GM04504 (cell line): ENCODE data around the gene MYO15A.

ENCODE experiments used
- DNase-seq: peaks from one replicate; pipeline ENCODE4 v3.0.0-alpha.2; 2012; ENCODE audit warnings: low read depth

Gene MYO15A

DNA sequence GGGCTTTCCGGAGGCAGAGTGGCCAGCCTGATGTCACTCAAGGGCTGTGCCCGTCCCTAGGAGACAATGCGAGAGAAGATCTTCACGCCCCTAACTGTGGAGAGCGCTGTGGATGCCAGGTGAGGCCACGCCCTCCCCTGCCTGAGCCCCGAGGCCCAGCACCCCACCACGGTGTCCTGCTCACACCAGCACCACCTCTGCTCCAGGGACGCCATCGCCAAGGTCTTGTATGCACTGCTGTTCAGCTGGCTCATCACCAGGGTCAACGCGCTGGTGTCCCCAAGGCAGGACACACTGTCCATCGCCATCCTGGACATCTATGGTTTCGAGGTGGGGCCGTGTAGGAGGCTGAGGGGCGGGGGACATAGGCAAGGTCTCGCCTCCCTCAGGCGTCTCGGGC is 27.8 kb downstream of the MYO15A start:
- no peak for DNase-seq

DNA sequence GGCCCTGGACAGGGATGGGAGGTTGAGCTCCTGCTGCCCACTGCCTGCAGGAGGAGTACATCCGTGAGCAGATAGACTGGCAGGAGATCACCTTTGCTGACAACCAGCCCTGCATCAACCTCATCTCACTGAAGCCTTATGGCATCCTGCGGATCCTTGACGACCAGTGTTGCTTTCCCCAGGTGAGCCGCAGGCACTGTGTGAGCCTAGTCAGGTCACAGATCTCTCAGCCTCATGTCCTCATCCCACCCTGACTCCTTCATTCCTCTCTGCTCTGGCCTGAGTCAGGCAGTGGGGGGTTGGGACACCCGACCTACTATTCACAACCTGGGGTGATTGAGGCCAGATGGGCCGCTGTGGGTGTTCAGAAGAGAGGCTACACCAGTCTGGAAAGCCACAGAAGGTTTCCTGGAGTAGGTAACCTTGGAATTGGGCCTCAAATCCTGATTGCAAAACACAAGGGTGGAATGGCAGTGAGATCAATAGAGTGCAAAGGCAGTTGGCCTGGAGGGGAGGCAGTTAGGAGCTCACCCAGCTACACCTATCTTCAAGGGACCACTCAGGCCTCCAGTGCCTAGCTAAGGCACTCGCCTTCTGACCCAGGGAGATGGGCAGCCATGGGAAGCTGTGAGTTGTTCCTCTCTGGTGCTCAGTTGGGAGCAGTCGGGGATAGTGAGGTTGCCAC is 29.7 kb downstream of the MYO15A start:
- DNase-seq, result no peak

DNA sequence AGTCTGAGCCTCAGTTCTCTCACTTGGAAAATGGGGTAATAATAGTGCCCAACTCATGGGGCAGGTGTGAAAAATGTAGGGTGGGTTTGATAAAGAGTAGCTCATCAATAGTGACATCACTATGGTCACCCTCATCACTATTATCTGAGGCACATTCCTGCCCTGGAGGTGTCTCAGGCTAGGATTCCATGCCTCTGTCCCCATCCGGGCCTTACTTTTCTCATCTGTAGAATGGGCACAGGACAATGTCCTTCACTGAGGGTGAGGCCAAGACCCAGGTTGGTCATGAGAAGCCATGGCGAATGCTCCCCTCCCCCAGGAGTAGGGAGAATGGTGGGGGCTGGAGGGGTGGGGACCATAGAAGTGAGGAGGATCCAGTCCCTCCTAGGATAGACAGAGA is 30.5 kb downstream of the MYO15A start:
- DNase-seq, result no peak

DNA sequence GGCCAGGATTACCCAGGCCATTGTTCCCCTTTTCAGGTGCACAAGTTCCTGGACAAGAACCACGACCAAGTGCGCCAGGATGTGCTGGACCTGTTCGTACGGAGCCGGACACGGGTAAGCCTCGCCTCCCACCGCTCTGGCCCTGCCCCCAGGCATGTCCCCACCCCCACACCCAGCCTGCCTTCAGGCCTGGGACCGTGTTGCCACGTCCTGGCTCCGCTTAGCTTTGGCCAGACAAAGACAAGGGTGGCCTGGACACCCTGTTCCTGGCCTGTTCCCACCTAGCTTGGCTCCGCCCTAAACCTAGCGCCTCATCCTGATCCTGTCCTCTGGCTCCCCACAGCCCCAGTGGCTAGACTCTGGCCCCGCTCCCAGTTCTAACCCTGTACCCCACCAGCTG is 30.9 kb downstream of the MYO15A start:
- no peak for DNase-seq

DNA sequence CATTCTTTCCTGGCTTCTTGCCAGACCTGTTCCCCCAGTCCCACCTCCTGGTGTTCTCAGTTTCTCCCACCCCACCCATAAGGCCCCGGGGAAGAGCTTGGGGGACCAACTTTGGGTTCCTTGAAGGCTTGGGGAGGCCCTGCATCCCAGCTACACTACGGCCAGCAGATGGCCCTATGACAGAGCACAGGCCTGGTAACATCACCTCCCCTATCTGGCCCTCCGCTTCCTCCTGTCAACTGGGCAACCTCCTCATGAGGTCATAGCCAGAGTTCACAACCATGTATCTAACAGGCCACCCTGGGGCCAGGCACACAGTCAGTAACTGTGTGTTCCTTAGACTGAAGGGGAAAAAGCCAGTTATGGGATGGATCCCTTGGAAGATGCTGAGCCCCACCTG is 31.4 kb downstream of the MYO15A start:
- no peak for DNase-seq

DNA sequence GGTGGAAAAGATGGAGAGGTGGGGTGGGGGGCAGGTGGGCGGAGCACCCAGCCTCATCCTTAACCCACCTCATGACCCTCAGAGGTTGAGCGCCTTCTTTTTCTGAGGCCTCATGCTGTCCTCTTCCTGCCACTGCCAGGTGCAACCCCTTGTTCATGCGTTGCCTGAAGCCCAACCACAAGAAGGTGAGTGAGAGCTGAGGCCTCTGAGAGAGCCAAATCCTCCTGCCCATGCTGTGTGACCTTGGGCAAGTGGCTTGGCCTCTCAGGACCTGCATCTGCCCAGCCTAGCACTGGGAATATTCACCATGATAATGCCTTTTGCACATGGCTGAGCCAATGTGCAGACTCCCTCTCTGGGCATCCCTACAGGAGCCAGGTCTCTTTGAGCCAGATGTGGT is 32.1 kb downstream of the MYO15A start:
- DNase-seq, result no peak

DNA sequence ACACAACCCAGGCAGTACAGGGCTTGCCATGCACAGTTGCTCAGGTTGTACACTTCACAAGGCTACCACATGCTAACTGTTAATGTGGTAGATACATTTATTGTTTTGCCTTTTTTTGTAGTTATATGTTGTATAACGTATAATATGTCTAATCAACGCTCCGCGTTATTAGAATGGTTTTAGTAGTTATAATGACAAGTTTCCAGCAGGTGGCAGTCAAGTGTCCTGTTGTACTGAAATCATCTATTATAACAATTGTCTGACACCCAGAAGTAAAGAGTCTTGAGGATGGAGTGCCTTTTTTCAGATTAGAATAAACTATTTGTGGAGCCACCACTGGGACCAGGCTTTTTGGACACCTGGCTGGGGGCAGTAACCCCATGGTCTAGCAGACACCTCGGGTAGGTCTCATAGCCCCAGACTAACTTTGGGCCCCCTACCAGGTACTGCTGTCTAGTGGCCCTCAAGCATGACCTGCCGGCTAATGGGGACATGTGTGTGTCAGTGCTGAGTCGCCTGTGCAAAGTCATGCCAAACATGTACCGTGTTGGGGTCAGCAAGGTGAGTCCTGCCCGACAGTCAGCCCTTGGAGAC is 32.8 kb downstream of the MYO15A start:
- DNase-seq, result peak; percentile 23

DNA sequence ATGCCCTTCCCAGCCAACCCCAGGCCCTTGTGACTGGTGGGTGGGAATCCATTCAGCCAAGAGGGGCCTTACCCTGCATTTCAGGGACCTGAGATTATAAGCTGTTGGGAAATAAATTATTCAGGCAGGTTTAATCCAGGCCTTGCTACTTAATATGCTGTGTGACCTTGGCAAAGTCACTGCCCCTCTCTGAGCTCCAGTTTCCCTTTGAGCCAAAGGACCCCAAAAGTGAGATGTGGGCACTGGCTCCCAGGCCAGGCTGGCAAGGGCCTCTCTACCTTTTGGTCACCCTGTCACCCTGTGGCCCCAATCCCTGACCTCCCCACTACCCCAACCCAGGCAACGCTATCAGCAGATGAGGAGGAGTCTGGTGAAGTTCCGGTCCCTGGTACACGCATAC is 33.9 kb downstream of the MYO15A start:
- DNase-seq, result no peak

DNA sequence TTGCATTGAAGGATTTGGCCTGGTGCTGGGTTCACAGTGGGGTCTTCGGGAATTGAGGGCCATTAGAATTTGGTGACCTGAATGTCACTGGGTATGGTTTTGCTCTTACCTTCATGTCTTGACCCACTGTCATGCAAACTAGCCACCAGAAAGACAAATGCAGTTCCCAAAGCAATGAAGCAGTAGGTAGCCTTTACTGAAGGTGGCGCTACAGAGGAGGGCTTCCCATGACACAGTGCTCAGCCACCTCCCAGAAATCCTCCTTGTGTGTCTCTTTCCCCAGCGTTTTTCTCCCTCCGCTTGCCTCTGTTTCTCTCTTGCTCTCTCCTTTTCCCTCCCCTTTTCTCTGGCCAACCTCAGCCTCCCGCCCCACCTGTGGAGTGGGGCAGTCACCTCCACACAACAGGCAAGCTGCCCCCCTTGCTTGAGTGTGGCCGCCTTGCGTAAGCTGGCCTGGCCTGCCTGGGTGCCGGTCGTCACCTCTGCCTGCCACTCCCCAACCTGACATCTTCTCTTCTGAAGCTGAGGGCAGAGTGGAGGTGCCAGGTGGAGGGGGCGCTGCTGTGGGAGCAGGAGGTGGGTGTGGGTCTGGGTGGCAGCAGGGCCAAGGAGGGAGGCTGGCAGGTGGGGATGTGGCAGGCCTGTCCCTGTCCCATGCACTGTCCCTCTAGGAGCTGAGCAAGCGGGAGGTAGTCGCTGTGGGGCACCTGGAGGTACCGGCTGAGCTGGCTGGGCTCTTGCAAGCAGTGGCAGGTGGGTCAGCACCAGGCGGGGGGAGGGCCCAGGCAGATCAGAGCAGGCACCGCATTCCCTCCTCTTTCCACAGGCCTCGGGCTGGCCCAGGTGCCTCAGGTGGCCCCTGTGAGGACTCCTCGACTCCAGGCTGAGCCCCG is 34.7 kb downstream of the MYO15A start:
- DNase-seq, result no peak

DNA sequence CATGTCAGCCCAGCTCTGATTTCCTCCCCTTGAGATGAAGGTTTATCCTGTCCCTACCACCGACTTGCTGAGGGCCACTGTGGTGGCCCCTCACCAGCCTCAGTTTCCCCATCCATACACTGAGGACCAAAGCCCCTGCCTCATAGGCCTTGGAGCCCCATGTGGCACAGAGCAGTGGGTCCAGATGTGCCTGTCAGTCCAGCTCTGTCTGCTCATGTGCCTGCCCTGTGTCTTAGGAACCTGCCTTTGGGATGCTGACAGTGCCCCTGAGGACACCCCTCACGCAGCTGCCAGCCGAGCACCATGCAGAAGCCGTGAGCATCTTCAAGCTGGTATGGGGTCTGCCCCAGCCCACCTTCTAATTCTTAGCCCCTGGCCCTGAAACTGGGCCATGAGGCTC is 35.7 kb downstream of the MYO15A start:
- no peak for DNase-seq

DNA sequence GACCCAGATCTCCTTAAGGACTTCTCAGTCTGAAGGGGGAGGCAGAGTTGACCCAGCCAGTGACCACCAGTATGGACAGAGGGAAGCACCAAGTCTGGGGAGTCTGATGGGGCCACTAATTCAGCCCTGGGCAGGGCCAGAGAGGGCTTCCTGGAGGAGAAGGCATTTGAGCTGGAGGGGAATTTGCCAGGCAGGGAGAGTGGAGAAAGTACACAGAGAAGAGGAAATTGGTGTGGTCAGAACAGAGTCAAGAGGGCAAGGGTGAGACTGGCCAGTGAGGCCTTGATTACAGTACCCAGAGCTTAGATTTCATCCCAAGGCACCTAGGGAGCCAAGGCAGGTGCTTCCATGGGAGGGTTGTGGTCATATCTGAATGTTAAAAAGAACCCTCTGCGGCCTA is 36.3 kb downstream of the MYO15A start:
- DNase-seq, result no peak

DNA sequence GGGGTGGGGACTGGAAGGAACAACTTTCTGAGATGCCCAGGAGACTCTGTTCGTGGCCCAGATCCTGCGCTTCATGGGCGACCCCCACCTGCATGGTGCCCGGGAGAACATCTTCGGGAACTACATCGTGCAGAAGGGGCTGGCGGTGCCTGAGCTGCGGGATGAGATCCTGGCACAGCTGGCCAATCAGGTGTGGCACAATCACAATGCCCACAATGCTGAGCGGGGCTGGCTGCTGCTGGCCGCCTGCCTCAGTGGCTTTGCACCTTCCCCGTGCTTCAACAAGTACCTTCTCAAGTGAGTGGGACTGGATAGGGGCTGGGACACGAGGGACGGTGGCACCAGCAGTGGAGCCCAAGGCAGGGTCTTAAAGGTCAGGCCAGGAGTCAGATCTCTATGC is 37.3 kb downstream of the MYO15A start:
- no peak for DNase-seq

DNA sequence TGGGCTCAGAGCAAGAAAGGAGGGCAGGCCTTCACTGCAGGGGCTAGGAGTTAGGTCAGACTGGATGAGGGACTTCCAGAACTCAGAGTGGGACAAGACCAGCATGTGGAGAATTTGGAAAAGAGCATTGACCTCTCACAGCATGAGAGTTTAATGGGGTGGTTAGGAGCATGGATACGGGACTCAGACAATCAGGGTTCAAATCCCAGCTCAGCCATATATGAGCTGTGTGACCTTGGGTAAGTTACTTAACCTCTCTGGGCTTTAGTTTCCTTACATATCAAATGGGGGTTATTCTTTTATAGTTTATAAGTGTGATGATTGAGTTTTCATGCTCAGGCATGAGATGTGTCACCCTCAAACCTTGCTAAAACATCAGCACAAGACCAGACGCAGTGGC is 37.7 kb downstream of the MYO15A start:
- no peak for DNase-seq

DNA sequence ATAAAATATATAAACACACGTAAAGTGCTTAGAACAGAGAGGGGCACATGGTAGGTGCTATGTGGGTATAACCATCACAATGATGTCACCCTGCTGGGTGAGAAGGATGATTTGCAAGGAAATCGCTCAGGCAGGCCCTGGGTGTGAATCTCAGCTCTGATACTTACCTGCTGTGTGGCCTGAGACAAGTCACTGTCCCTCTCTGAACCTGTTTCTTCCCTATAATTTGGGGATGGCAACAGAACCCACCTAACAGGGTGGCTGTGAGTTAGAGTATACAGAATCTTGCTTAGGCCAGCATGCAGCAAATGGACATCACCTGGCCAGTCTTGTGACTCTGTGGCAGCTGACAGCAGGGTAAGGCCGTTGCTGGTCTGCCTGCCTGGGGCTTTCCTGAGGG is 38.4 kb downstream of the MYO15A start:
- DNase-seq, result no peak

DNA sequence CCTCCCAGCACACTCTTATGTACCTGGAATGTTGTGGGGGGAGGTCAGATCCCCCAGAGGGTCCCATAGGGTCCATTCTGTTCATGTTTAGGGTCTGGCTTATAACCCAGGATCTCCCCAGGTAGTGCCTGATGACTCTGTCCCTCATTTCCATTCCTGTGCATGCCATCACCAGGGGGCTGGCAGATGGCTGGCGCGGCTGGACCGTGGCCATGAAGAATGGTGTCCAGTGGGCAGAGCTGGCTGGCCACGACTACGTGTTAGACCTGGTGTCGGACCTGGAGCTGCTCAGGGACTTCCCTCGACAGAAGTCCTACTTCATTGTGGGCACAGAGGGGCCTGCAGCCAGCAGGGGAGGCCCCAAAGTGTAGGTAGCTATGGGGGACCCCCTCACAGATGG is 40.0 kb downstream of the MYO15A start:
- no peak for DNase-seq

DNA sequence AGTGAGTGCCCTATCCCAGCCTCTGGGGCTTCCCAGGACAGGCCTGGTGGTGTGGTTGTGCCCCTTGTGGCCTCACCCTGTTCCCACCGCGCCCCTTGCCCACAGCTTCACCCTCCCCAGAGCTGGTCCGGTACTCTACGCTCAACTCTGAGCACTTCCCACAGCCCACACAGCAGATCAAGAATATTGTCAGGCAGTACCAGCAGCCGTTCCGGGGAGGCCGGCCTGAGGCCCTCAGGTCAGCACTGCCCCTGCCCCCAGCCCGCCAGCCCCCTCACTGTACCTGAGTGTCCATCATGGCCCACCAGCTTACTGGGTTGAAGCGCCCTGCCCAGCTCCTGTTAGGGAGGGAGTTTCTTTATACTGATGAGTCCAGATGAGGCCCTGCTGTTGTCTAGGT is 42.7 kb downstream of the MYO15A start:
- no peak for DNase-seq

DNA sequence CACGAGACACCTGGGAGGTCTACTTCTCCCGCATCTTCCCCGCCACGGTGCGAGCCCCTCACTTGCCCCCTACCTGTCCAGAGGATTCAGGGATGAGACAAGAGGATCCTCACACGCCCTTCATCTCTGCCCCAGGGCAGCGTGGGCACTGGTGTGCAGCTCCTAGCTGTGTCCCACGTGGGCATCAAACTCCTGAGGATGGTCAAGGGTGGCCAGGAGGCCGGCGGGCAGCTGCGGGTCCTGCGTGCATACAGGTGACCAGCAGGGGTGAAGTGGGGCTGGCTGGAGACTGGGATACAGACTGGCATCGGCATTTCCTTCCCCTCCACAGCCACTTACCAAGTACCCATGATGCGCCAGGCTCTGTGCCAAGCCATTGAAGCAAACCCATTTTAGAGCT is 46.6 kb downstream of the MYO15A start:
- DNase-seq, result no peak

DNA sequence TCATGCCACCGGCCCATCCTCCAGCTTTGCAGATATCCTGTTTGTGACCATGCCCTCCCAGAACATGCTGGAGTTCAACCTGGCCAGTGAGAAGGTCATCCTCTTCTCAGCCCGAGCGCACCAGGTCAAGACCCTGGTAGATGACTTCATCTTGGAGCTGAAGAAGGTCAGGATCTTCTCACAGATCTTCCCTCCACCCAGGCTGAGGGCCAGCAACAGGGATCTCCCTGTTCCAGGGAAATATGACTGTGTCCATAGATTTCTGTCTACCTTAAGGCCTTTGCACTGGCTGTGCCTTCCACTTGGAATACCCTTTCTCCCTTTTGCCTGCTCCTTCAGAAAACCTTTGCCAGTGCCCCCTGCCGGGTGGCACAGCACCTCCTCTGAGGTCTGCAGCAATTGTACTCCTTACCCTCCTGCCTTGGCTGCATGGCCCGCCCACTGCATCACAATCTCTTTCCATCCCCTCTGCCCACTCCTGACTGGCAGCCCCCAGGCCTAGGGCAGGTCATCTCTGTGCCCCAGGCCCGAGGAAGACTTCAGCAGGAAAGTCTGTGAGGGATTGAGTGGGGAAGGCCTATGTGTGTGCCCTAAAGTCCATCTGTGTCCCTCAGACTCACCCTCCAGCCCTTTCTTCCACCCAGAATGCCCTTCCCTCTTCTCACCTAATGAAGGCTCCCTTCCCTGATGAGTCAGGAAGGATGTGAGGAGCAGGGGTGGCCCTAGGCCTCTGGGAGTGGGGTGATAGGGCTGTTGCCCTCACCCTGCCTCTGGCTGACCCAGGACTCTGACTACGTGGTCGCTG is 47.8 kb downstream of the MYO15A start:
- DNase-seq, result no peak

DNA sequence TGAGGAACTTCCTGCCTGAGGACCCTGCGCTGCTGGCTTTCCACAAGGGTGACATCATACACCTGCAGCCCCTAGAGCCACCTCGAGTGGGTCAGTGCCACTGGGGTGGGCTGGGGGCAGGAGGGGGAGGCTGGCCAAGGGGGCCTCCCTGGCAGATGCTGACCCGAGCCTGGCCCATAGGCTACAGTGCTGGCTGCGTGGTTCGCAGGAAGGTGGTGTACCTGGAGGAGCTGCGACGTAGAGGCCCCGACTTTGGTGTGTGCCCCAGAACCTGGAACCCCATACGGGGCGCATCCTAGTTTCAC is 48.4 kb downstream of the MYO15A start:
- no peak for DNase-seq

DNA sequence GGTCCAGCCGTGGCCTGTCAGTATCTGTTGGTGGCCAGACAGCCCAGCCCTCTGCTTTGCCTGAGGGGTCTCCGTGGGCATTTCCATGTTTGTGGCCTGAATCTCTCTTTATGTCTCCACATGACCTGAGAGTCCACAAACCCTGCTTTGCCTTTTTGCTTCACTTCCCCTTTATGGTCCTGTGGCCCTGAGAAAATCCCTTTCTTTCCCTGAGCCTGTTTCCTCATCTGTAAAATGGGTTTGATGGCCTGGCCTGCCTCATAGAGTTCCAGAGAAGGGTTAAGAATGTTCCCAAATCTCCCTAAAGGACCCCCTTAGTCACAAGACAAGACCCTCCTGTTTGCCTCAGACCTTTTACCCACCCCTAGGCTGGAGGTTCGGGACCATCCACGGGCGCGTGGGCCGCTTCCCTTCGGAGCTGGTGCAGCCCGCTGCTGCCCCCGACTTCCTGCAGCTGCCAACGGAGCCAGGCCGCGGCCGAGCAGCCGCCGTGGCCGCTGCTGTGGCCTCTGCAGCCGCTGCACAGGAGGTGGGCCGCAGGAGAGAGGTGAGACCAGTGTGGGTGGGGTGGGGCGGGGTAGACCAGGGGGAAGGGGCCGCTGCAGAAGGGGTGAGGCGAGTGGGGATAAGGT is 48.9 kb downstream of the MYO15A start:
- no peak for DNase-seq

DNA sequence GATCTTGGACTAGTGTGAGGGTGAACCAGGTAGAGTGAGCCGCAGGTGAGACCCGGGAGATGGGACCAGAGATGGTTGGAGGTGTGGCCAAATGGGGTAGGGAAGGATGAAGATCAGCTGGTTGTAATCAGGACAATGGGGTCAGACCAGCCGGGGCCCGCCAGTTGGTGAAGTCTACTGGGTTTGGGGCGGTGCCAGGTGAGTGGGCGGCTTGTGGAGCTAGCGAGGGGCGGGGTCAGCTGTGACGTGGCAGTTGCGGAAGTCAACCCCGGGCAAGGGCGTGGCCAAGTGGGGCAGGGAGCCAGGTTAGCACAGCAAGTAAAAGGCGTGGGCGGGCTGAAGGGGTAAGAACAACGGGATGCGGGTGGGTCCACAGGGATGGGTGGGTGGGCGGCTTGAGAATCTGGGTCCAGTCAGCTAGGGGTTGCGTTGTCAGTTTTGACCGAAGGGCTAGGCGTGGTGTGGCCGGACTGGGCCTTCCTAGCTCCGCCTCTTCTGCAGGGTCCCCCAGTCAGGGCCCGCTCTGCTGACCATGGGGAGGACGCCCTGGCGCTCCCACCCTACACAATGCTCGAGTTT is 49.6 kb downstream of the MYO15A start:
- DNase-seq, result peak; percentile 56
